ENCODE data around the gene E2F8. TPM values are rescaled to one million over a fixed set of nuclear protein-coding genes. Genes with fewer than 3 reads are reported as not detected.

Gene E2F8
- total and polyA plus RNA-seq, 10 of the 15 experiments (the other 5 are each of a cell fraction or from before 2014, with no cell fraction given) = 8.8 to 28.1 (median 18.5) TPM

DNA sequence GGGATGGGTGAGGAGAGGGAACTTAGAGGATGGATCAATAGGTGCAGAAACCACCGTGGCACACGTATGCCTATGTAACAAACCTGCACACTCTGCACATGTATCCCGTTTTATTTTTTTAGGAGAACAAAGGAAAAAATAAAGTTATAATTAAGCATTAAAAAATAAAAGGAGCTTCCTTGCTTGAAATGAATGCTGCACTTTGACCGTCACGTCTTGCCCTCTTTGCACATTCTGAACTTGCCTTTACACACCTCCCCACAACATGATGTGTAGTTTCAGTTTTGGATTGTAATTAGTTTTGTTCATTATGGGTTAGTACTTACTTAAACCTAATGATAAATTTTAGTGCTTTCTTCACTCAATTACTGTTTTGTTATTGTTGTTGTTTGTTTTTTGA, 35.9 kb downstream of the E2F8 start:
- Histone ChIP-seq H3K36me3 (ENCODE audit: control insufficient read depth in 2 of 2, insufficient read depth in 2 of 2, low read length in 1 of 2) (no peaks in the 10 kb centered on the region), H3K4me3 (no peak overlapping the region), H3K79me2 (ENCODE audit: control insufficient read depth, insufficient read depth, low read length) (no peaks in the 10 kb centered on the region), H3K27ac (ENCODE audit: control insufficient read depth, insufficient read depth) (no peak overlapping the region), H3K27me3 (replicated peaks in 1 of 2; ENCODE audit: control insufficient read depth in 2 of 2, insufficient read depth in 2 of 2, low read length in 1 of 2) (no peaks in the 10 kb centered on the region; a peak in 1 of 4 replicates), H4K20me1 (ENCODE audit: control insufficient read depth, insufficient read depth) (no peaks in the 10 kb centered on the region), H3K9me3 (replicated peaks; ENCODE audit: control insufficient read depth, insufficient read depth, low read length) (no peaks in the 10 kb centered on the region; the same call in 2 of the 3 replicates), H2AFZ (ENCODE audit: control insufficient read depth, low read depth, low read length) (no peak overlapping the region), H3K4me2 (ENCODE audit: control insufficient read depth, insufficient read depth) (no peak overlapping the region), H3K9ac (ENCODE audit: control insufficient read depth, insufficient read depth, low read length) (no peak overlapping the region), H3K4me1 (ENCODE audit: control insufficient read depth, insufficient read depth, low read length) (no peaks in the 10 kb centered on the region)
- ChIA-PET POLR2A (no interaction called here), CTCF (no interaction called here), RAD21 (ENCODE audit: unreplicated experiment) (interaction anchor here (1.6 kb wide), 1 partner anchor 47 kb away, joined by 3 read pairs; no protein-coding TSS in a partner anchor), SMC1A (ENCODE audit: uncharacterized antibody, unreplicated experiment) (no interaction called here)
- no TSS peak for BruUV-seq (replicated peaks)
- FAIRE-seq (no peak), DNase-seq (ENCODE audit: low read depth, low spot score) (no peak), ATAC-seq (no peak)
- TF ChIP-seq NFXL1 (IDR thresholded peaks at IDR 0.05; ENCODE audit: borderline replicate concordance) (no peak), HDAC2 (IDR thresholded peaks at IDR 0.05) (no peak), EED (IDR thresholded peaks at IDR 0.05; ENCODE audit: low read depth) (no peak), ZNF274 (IDR thresholded peaks at IDR 0.05; ENCODE audit: insufficient read depth, insufficient read length) (no peak), RAD51 (IDR thresholded peaks at IDR 0.05) (no peak)
- TF ChIP-seq, protein P1, sequence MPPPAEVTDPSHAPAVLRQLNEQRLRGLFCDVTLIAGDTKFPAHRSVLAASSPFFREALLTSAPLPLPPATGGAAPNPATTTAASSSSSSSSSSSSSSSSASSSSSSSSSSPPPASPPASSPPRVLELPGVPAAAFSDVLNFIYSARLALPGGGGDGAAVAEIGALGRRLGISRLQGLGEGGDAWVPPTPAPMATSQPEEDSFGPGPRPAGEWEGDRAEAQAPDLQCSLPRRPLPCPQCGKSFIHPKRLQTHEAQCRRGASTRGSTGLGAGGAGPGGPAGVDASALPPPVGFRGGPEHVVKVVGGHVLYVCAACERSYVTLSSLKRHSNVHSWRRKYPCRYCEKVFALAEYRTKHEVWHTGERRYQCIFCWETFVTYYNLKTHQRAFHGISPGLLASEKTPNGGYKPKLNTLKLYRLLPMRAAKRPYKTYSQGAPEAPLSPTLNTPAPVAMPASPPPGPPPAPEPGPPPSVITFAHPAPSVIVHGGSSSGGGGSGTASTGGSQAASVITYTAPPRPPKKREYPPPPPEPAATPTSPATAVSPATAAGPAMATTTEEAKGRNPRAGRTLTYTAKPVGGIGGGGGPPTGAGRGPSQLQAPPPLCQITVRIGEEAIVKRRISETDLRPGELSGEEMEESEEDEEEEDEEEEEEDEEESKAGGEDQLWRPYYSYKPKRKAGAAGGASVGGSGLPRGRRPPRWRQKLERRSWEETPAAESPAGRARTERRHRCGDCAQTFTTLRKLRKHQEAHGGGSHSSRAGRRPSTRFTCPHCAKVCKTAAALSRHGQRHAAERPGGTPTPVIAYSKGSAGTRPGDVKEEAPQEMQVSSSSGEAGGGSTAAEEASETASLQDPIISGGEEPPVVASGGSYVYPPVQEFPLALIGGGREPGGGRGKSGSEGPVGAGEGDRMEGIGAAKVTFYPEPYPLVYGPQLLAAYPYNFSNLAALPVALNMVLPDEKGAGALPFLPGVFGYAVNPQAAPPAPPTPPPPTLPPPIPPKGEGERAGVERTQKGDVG (CRISPR knock-in tag; IDR thresholded peaks at IDR 0.05) = no peak
- TF ChIP-seq, protein P2, sequence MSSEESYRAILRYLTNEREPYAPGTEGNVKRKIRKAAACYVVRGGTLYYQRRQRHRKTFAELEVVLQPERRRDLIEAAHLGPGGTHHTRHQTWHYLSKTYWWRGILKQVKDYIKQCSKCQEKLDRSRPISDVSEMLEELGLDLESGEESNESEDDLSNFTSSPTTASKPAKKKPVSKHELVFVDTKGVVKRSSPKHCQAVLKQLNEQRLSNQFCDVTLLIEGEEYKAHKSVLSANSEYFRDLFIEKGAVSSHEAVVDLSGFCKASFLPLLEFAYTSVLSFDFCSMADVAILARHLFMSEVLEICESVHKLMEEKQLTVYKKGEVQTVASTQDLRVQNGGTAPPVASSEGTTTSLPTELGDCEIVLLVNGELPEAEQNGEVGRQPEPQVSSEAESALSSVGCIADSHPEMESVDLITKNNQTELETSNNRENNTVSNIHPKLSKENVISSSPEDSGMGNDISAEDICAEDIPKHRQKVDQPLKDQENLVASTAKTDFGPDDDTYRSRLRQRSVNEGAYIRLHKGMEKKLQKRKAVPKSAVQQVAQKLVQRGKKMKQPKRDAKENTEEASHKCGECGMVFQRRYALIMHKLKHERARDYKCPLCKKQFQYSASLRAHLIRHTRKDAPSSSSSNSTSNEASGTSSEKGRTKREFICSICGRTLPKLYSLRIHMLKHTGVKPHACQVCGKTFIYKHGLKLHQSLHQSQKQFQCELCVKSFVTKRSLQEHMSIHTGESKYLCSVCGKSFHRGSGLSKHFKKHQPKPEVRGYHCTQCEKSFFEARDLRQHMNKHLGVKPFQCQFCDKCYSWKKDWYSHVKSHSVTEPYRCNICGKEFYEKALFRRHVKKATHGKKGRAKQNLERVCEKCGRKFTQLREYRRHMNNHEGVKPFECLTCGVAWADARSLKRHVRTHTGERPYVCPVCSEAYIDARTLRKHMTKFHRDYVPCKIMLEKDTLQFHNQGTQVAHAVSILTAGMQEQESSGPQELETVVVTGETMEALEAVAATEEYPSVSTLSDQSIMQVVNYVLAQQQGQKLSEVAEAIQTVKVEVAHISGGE (CRISPR knock-in tag; IDR thresholded peaks at IDR 0.05) = no peak
- WGBS (ENCODE audit: insufficient coverage, insufficient replicate concordance, low lambda C conversion rate, missing lambda C conversion rate) = 89% methylated on average over 5 of the region's 5 CpGs
- intact Hi-C loops (cut with micrococcal nuclease; ENCODE audit: unreplicated experiment) (no loop called here), in situ Hi-C loops (cut with MboI) (no loop called here)
